Ovary (tissue), 9 donors: ENCODE data around the gene TP53I11. TPM values are rescaled to one million over a fixed set of nuclear protein-coding genes. Genes with fewer than 3 reads are reported as not detected.

Source experiments
- DNase-seq, 5 donors: peaks; one replicate each; pipeline ENCODE4 v3.0.0-alpha.2; 2019 to 2020
- H3K27ac ChIP-seq, 2 donors: fragments of 200-600 bp; one replicate each; pipeline versions ENCODE4 v1.5.1 to v1.8.0; 2019 to 2022
- H3K27me3 ChIP-seq: fragments of 200-600 bp; one replicate; pipeline ENCODE4 v1.8.0; 2022
- H3K36me3 ChIP-seq: fragments of 200-600 bp; sonication (generic); one replicate; pipeline ENCODE4 v1.5.1; 2019
- H3K4me1 ChIP-seq: one replicate; pipeline ENCODE4 v1.8.1; 2013; ENCODE audit warnings: mild to moderate bottlenecking, moderate library complexity; ENCODE audit not compliant: insufficient read depth
- H3K4me3 ChIP-seq: fragments of 200-600 bp; sonication (generic); one replicate; pipeline ENCODE4 v1.5.1; 2017
- H3K9me3 ChIP-seq, 2 donors: fragments of 200-600 bp in 1 of 2; sonication (generic) in 1 of 2; one replicate each; pipeline versions ENCODE4 v1.5.1 to v1.8.1; 2013 to 2019; ENCODE audit warnings: mild to moderate bottlenecking in 1 of 2, moderate library complexity in 1 of 2
- EP300 ChIP-seq: sonication (generic); formaldehyde crosslinking; IDR thresholded peaks from one replicate; pipeline ENCODE4 v1.6.1; 2017; ENCODE audit warnings: antibody characterized with exemption
- POLR2A ChIP-seq: fragments of 450-650 bp; IDR thresholded peaks from one replicate; pipeline ENCODE4 v1.6.1; 2017; ENCODE audit warnings: antibody characterized with exemption, mild to moderate bottlenecking, moderate library complexity
- WGBS, 3 donors: extraction: QIAGEN DNeasy Blood & Tissue Kit in 1 of 3; methylation state at CpG; one replicate each; pipeline versions ENCODE4 v1.1.5 to v1.1.7; 2013 to 2017; 5-methylcytosine and 5-hydroxymethylcytosine counted together
- intact Hi-C, 4 donors: fragments of 100-400 bp; cut with DNase I; formaldehyde crosslinking; loops; one replicate each; pipeline versions ENCODE4 v1.11.0 to v1.15.1; 2022 to 2023
- polyA plus RNA-seq, 2 donors: library from polyadenylated mRNA; stranded (reverse); fragments of 200-250 nt in 1 of 2; fragments of 350-450 nt in 1 of 2; fragmentation: Illumina TruSeq in 1 of 2; extraction: RNeasy Lipid Tissue Mini Kit (QIAGEN cat#74804) in 1 of 2; gene quantifications; one replicate each; pipeline ENCODE4 v1.2.3, GENCODE V29; 2013 to 2014
- total RNA-seq, 7 donors: library from RNA; depleted of rRNA in 2 of 7; stranded (reverse); fragments of >200 nt in 2 of 7; fragmentation: NEBNext Ultra II Directional in 3 of 7; extraction: Animal tissue kit (Norgen Biotek cat#: 25700) in 3 of 7; gene quantifications; one replicate each; pipeline versions ENCODE4 v1.1.0 to v1.2.4, GENCODE V29; 2016 to 2023
- TF ChIP-seq, protein P1 (sequence below), 3 donors: fragments of 450-650 bp in 2 of 3; fragments of 200-600 bp in 1 of 3; IDR thresholded peaks; one replicate each; pipeline versions ENCODE4 v1.5.1 to v1.8.0; 2016 to 2022; ENCODE audit warnings: antibody characterized with exemption in 3 of 3, mild to moderate bottlenecking in 1 of 3
- donor health status: DM: no; HTN: no; CAD: no; lungs with moderate emphysema.
- donor health status: DM: no; HTN: no; CAD: no.
- donor health status: Bipolar disorder and iron deficiency.
- donor health status: DM: yes; HTN: yes; CAD: no.
- donor health status: DM: no; HTN: no; CAD: no.
- donor health status: DM: yes; HTN: yes; CAD: no.

Gene TP53I11
- total and polyA plus RNA-seq, 9 donors = 9.2 to 51.9 (median 21.8) TPM

DNA sequence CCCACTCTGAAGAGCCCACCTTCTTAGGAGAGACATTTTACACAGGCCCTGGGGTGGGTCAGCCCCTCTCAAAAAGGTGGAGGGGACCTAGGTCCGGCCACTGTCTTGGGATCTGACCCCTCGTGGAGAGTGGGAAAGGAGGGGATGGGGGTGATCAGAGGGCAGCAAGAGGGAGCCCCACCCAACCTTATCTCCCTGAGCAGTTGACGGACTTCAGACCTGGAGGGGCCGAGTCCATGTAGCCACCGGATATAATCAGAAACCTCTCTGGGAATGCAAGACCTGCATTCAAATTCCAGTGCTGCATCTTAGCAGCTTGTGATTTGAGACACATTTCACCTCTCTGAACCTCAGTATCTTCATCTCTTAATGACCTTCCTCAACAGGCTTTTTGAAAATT lies 44.0 kb downstream of the TP53I11 start:
- WGBS, 3 donors = 68 to 84% (median 68%) methylated on average over 5 of the region's 5 CpGs
- H3K4me3 ChIP-seq = no peak overlapping the region
- DNase-seq = no peak
- H3K4me1 ChIP-seq = no peaks in the 10 kb centered on the region
- intact Hi-C loops = no loop called here
- TF ChIP-seq EP300 = no peak
- TF ChIP-seq, protein P1, sequence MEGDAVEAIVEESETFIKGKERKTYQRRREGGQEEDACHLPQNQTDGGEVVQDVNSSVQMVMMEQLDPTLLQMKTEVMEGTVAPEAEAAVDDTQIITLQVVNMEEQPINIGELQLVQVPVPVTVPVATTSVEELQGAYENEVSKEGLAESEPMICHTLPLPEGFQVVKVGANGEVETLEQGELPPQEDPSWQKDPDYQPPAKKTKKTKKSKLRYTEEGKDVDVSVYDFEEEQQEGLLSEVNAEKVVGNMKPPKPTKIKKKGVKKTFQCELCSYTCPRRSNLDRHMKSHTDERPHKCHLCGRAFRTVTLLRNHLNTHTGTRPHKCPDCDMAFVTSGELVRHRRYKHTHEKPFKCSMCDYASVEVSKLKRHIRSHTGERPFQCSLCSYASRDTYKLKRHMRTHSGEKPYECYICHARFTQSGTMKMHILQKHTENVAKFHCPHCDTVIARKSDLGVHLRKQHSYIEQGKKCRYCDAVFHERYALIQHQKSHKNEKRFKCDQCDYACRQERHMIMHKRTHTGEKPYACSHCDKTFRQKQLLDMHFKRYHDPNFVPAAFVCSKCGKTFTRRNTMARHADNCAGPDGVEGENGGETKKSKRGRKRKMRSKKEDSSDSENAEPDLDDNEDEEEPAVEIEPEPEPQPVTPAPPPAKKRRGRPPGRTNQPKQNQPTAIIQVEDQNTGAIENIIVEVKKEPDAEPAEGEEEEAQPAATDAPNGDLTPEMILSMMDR (IDR thresholded peaks at IDR 0.05) = no peak
- no peak for TF ChIP-seq POLR2A
- no peak overlapping the region for H3K27ac ChIP-seq
- H3K27me3 ChIP-seq = no peaks in the 10 kb centered on the region
- H3K36me3 ChIP-seq = no peaks in the 10 kb centered on the region
- no peaks in the 10 kb centered on the region for H3K9me3 ChIP-seq

- no peaks in the 10 kb centered on the region for H3K27me3 ChIP-seq
- TF ChIP-seq, protein P1 (IDR thresholded peaks at IDR 0.05) = no peak
- no peak for TF ChIP-seq EP300
- no peak for TF ChIP-seq POLR2A
- intact Hi-C loops = no loop called here
These were observed 45.4 kb downstream of the TP53I11 start for GRCh38 chr11:44905131-44905866.

DNA sequence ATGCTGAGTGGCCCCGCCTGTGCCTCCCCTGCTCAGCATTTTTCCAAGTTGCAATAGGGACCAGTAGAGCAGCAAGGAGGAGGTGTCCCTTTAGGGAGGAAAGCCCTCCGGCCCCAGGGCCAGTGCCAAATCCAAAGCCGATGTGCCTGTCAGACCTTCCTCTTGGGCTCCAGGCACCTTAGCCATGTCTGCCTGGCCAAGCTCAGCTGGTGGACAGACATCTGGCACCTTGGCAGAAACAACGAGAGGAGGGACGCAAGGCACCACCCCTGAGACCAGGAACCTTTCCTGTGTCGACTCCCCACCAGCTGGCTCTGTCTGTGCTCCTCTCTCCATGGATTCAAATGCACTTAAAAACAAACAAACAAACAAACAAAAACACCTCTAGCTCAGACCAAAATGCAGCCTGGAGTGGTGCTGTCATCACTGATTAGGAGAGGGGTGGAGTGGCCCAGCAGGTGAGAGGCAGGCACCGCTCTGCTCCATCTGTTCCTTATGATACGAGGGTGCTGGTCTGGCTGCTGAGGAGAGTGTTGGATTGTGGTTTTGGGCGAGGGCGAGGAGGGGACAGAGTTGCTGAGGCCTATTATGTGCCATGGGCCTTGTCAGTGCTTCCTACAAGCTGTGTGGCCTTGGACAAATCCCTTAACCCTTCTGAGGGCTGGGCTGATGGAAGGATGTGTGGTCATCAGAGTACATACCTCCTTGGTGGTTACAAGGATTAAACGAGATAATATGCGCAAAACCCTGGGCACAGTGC lies 46.2 kb downstream of the TP53I11 start:
- H3K4me1 ChIP-seq = no peaks in the 10 kb centered on the region
- no peak overlapping the region for H3K4me3 ChIP-seq
- H3K27me3 ChIP-seq = no peaks in the 10 kb centered on the region
- TF ChIP-seq EP300 (no peak), POLR2A (no peak)
- TF ChIP-seq, protein P1 (IDR thresholded peaks at IDR 0.05) = no peak
- DNase-seq = no peak
- H3K27ac ChIP-seq = no peak overlapping the region
- no peaks in the 10 kb centered on the region for H3K9me3 ChIP-seq
- 81 to 84% (median 82%) methylated on average over 12 of the region's 12 CpGs for WGBS, 3 donors
- intact Hi-C loops = no loop called here
- no peaks in the 10 kb centered on the region for H3K36me3 ChIP-seq

More at GRCh38 chr11:44905131-44905866, 45.4 kb downstream of the TP53I11 start:
- WGBS, 3 donors = 61 to 72% (median 61%) methylated on average over 9 of the region's 9 CpGs
- H3K9me3 ChIP-seq = no peaks in the 10 kb centered on the region
- no peak for DNase-seq
- no peak overlapping the region for H3K4me3 ChIP-seq
- H3K4me1 ChIP-seq = no peaks in the 10 kb centered on the region
- no peak overlapping the region for H3K27ac ChIP-seq
- H3K36me3 ChIP-seq = no peaks in the 10 kb centered on the region

DNA sequence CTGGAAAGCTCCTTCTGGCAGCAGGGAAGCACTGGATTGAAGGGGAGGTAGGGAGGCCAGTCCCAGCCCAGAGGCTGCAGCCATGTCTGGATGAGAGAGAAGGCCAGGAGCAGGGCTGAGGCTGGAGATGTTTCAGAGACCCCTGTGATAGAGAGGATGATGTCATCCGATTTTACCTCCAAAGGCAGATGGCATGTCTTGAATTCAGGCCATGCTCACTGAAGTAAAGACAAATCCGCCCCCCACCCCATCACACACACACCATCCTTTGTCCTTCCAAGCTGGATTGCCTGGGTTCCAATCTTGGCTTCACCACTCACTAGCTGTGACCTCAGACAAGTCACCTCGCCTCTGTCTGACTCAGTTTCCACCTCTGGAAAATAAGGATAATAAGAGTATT lies 47.2 kb downstream of the TP53I11 start:
- no peak for DNase-seq
- whole genome bisulfite sequencing, 3 donors = 92 to 96% (median 95%) methylated on average over 3 of the region's 3 CpGs
- no peak overlapping the region for H3K4me3 ChIP-seq
- H3K27me3 ChIP-seq = no peaks in the 10 kb centered on the region
- H3K27ac ChIP-seq = no peak overlapping the region
- intact Hi-C loops = no loop called here
- no peaks in the 10 kb centered on the region for H3K4me1 ChIP-seq
- TF ChIP-seq, protein P1 (IDR thresholded peaks at IDR 0.05) = no peak
- TF ChIP-seq POLR2A = no peak
- no peak for TF ChIP-seq EP300
- no peaks in the 10 kb centered on the region for H3K9me3 ChIP-seq
- no peaks in the 10 kb centered on the region for H3K36me3 ChIP-seq
